ENCODE data around the gene MUC13.

The MUC13 gene

GRCh38 chr3:124972457-124972856, 37.9 kb upstream of the MUC13 start:
- no peak for ATAC-seq
- TF ChIP-seq ARNTL (CRISPR knock-in tag; IDR thresholded peaks at IDR 0.05; ENCODE audit: borderline replicate concordance, low read depth) (no peak), POU6F1 (CRISPR knock-in tag; IDR thresholded peaks at IDR 0.05; ENCODE audit: borderline replicate concordance, low read depth) (no peak), CSDC2 (CRISPR knock-in tag; IDR thresholded peaks at IDR 0.05) (no peak), CREB5 (CRISPR knock-in tag; IDR thresholded peaks at IDR 0.05; ENCODE audit: low read depth) (no peak), CSRNP3 (CRISPR knock-in tag; IDR thresholded peaks at IDR 0.05) (no peak), ZFP3 (CRISPR knock-in tag; IDR thresholded peaks at IDR 0.05) (no peak), TCF4 (CRISPR knock-in tag; IDR thresholded peaks at IDR 0.05; ENCODE audit: borderline replicate concordance) (no peak), ZC3H10 (CRISPR knock-in tag; IDR thresholded peaks at IDR 0.05) (no peak), ZNF8 (CRISPR knock-in tag; IDR thresholded peaks at IDR 0.05) (no peak), TSHZ2 (CRISPR knock-in tag; IDR thresholded peaks at IDR 0.05) (no peak), ISL1 (CRISPR knock-in tag; IDR thresholded peaks at IDR 0.05) (no peak), RARB (CRISPR knock-in tag; IDR thresholded peaks at IDR 0.05) (no peak), ZNF70 (CRISPR knock-in tag; IDR thresholded peaks at IDR 0.05) (no peak), ESRRG (CRISPR knock-in tag; IDR thresholded peaks at IDR 0.05) (no peak)

- ATAC-seq, result no peak
- no peak for TF ChIP-seq BACH2 (CRISPR knock-in tag; IDR thresholded peaks at IDR 0.05; ENCODE audit: borderline replicate concordance)
- no peak for TF ChIP-seq OSR1 (CRISPR knock-in tag; IDR thresholded peaks at IDR 0.05)
- TF ChIP-seq TCF4 (CRISPR knock-in tag; IDR thresholded peaks at IDR 0.05; ENCODE audit: borderline replicate concordance), result no peak
- no peak for TF ChIP-seq CREB5 (CRISPR knock-in tag; IDR thresholded peaks at IDR 0.05; ENCODE audit: low read depth)
- TF ChIP-seq RARB (CRISPR knock-in tag; IDR thresholded peaks at IDR 0.05), result no peak
- no peak for TF ChIP-seq PPARA (CRISPR knock-in tag; IDR thresholded peaks at IDR 0.05; ENCODE audit: borderline replicate concordance)
- no peak for TF ChIP-seq GLIS3 (CRISPR knock-in tag; IDR thresholded peaks at IDR 0.05)
- no peak for TF ChIP-seq ZNF70 (CRISPR knock-in tag; IDR thresholded peaks at IDR 0.05)
- TF ChIP-seq ISL1 (CRISPR knock-in tag; IDR thresholded peaks at IDR 0.05), result no peak
- TF ChIP-seq ARNTL (CRISPR knock-in tag; IDR thresholded peaks at IDR 0.05; ENCODE audit: borderline replicate concordance, low read depth), result no peak
- TF ChIP-seq CSRNP3 (CRISPR knock-in tag; IDR thresholded peaks at IDR 0.05), result no peak
Observed at GRCh38 chr3:124969963-124970722, 35.6 kb upstream of the MUC13 start.

- no peak for ATAC-seq
- no peak for TF ChIP-seq POU6F1 (CRISPR knock-in tag; IDR thresholded peaks at IDR 0.05; ENCODE audit: borderline replicate concordance, low read depth)
- TF ChIP-seq CREB5 (CRISPR knock-in tag; IDR thresholded peaks at IDR 0.05; ENCODE audit: low read depth), result no peak
- no peak for TF ChIP-seq SNAI2 (CRISPR knock-in tag; IDR thresholded peaks at IDR 0.05)
- no peak for TF ChIP-seq ARNTL (CRISPR knock-in tag; IDR thresholded peaks at IDR 0.05; ENCODE audit: borderline replicate concordance, low read depth)
- no peak for TF ChIP-seq BACH2 (CRISPR knock-in tag; IDR thresholded peaks at IDR 0.05; ENCODE audit: borderline replicate concordance)
- no peak for TF ChIP-seq TCF4 (CRISPR knock-in tag; IDR thresholded peaks at IDR 0.05; ENCODE audit: borderline replicate concordance)
- TF ChIP-seq ZFP3 (CRISPR knock-in tag; IDR thresholded peaks at IDR 0.05), result no peak
Observed at GRCh38 chr3:124969190-124969589, 34.6 kb upstream of the MUC13 start.
